GM21360 (cell line): ENCODE results near the gene GLRA1.
"Not testable (repeated sequence)": the region's sequence is repeated elsewhere in the genome, so short reads cannot be mapped to it uniquely, and the experiment has no call there.

Experiments used
- ATAC-seq: cut with Tn5 transposase; IDR thresholded peaks from one replicate; pipeline ENCODE4 v1.9.1; 2021; ENCODE audit warnings: mild to moderate bottlenecking, moderate library complexity; ENCODE audit not compliant: unreplicated experiment

The GLRA1 gene

GRCh38 chr5:151921916-151922315 is 2.7 kb downstream of the GLRA1 start:
- no peak for ATAC-seq

- no peak for ATAC-seq
These were observed 6.7 kb downstream of the GLRA1 start for GRCh38 chr5:151917904-151918303.

GRCh38 chr5:151913425-151913824 is 11.2 kb downstream of the GLRA1 start:
- no peak for ATAC-seq

GRCh38 chr5:151912360-151912759 is 12.3 kb downstream of the GLRA1 start:
- no peak for ATAC-seq

GRCh38 chr5:151911011-151911410 is 13.6 kb downstream of the GLRA1 start:
- no peak for ATAC-seq

- ATAC-seq = no peak
These were observed 15.0 kb downstream of the GLRA1 start for GRCh38 chr5:151909628-151910027.

- ATAC-seq = no peak
These were observed 18.4 kb downstream of the GLRA1 start for GRCh38 chr5:151906246-151906645.

GRCh38 chr5:151905557-151905961 is 19.1 kb downstream of the GLRA1 start:
- no peak for ATAC-seq

- no peak for ATAC-seq
These were observed 19.7 kb downstream of the GLRA1 start for GRCh38 chr5:151904909-151905308.

- ATAC-seq = no peak
These were observed 20.5 kb downstream of the GLRA1 start for GRCh38 chr5:151904127-151904526.

- ATAC-seq = peak; percentile 93
These were observed 21.4 kb downstream of the GLRA1 start for GRCh38 chr5:151903243-151903653.

GRCh38 chr5:151902215-151902614 is 22.4 kb downstream of the GLRA1 start:
- ATAC-seq = peak; percentile 40

- no peak for ATAC-seq
These were observed 23.0 kb downstream of the GLRA1 start for GRCh38 chr5:151901611-151902010.

- no peak for ATAC-seq
These were observed 23.8 kb downstream of the GLRA1 start for GRCh38 chr5:151900891-151901290.

- ATAC-seq = no peak
These were observed 25.3 kb downstream of the GLRA1 start for GRCh38 chr5:151899399-151899798.

GRCh38 chr5:151897896-151898295 is 26.8 kb downstream of the GLRA1 start:
- no peak for ATAC-seq

- no peak for ATAC-seq
These were observed 27.6 kb downstream of the GLRA1 start for GRCh38 chr5:151897020-151897552.

- ATAC-seq = no peak
These were observed 28.5 kb downstream of the GLRA1 start for GRCh38 chr5:151896031-151896691.

GRCh38 chr5:151895660-151896030 is 29.0 kb downstream of the GLRA1 start:
- ATAC-seq = no peak

- ATAC-seq = not testable (repeated sequence)
These were observed 31.2 kb downstream of the GLRA1 start for GRCh38 chr5:151893485-151893884.

- ATAC-seq = no peak
These were observed 32.3 kb downstream of the GLRA1 start for GRCh38 chr5:151892393-151892792.

- ATAC-seq = no peak
These were observed 34.4 kb downstream of the GLRA1 start for GRCh38 chr5:151890299-151890698.

- no peak for ATAC-seq
These were observed 35.0 kb downstream of the GLRA1 start for GRCh38 chr5:151889614-151890013.
